IgD-negative memory B cell (primary cell): ENCODE measurements around the gene RAPGEF6. TPM values are rescaled to one million over a fixed set of nuclear protein-coding genes. Genes with fewer than 3 reads are reported as not detected.
"Not testable (repeated sequence)": the region's sequence is repeated elsewhere in the genome, so short reads cannot be mapped to it uniquely, and the experiment has no call there.

Source experiments
- H3K27ac Mint-ChIP-seq, 3 donors: one replicate each; pipeline ENCODE4 v1.8.0; 2020 to 2022; ENCODE audit warnings: mild to moderate bottlenecking in 3 of 3, mixed read lengths in 3 of 3, moderate library complexity in 1 of 3
- H3K27me3 Mint-ChIP-seq: one replicate; pipeline ENCODE4 v1.8.0; 2021; ENCODE audit warnings: mixed read lengths
- H3K36me3 Mint-ChIP-seq: one replicate; pipeline ENCODE4 v1.8.0; 2020; ENCODE audit warnings: mild to moderate bottlenecking, mixed read lengths
- H3K4me1 Mint-ChIP-seq, 3 donors: one replicate each; pipeline ENCODE4 v1.8.0; 2020 to 2022; ENCODE audit warnings: mixed read lengths in 3 of 3, mild to moderate bottlenecking in 1 of 3
- H3K4me3 Mint-ChIP-seq, 4 donors: one replicate each; pipeline ENCODE4 v1.8.0; 2020 to 2022; ENCODE audit warnings: mild to moderate bottlenecking in 4 of 4, mixed read lengths in 4 of 4, moderate library complexity in 3 of 4
- H3K9me3 Mint-ChIP-seq, 3 donors: one replicate each; pipeline ENCODE4 v1.8.0; 2020 to 2021; ENCODE audit warnings: mixed read lengths in 3 of 3, mild to moderate bottlenecking in 1 of 3
- polyA plus RNA-seq: library from polyadenylated mRNA; unstranded; fragments of 300-500 nt; fragmentation: Illumina TruSeq; gene quantifications from one replicate; pipeline ENCODE4 v1.2.3, GENCODE V29; 2021

The RAPGEF6 gene
- polyA plus RNA-seq, 1 donor from 2014 or later: 16.6 TPM

- peak overlapping the region in 1 of 4 donors; percentile 33 for H3K4me3 Mint-ChIP-seq
- peak overlapping the region in 2 of 3 donors; percentile 26 to 50 for H3K27ac Mint-ChIP-seq
- peaks cover 24% of the 10 kb centered on the region for H3K36me3 Mint-ChIP-seq
- H3K4me1 Mint-ChIP-seq: peaks cover 0 to 1% (median 0%) of the 10 kb centered on the region in 3 donors
- peaks cover 1 to 11% (median 4%) of the 10 kb centered on the region in 3 donors for H3K9me3 Mint-ChIP-seq
- no peaks in the 10 kb centered on the region for H3K27me3 Mint-ChIP-seq
These were observed 227.9 kb downstream of the RAPGEF6 start for GRCh38 chr5:131406975-131407638.

DNA sequence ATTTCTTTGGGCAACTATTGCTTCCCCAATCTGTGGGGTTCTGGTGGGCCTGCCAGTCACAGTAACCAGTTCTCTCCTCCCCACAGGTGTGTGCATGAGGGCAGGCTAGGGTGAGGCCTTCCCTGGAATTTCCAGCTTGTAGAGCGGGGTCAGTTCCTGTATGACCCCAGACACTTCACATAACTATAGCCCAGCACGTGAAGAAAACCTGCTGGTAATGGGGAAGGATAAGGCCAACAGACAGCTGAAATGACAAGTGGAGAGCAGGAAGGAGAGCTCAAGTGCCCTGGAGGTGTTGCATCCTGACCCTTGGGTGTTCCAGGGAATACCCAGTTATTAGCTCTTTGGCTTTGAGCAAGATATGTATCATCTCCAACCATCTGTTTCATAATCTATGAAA is 229.0 kb downstream of the RAPGEF6 start:
- peak overlapping the region in 2 of 3 donors; percentile 28 to 61 for H3K27ac Mint-ChIP-seq
- peaks cover 28% of the 10 kb centered on the region for H3K36me3 Mint-ChIP-seq
- H3K4me3 Mint-ChIP-seq: no peak overlapping the region
- H3K27me3 Mint-ChIP-seq: no peaks in the 10 kb centered on the region
- peaks cover 0 to 2% (median 0%) of the 10 kb centered on the region in 3 donors for H3K4me1 Mint-ChIP-seq
- peaks cover 1 to 11% (median 4%) of the 10 kb centered on the region in 3 donors for H3K9me3 Mint-ChIP-seq

GRCh38 chr5:131405674-131406073 is 229.4 kb downstream of the RAPGEF6 start:
- Mint-ChIP-seq H3K27ac (peak overlapping the region in 2 of 3 donors; percentile 28 to 61), H3K9me3 (peaks cover 1 to 11% (median 4%) of the 10 kb centered on the region in 3 donors), H3K36me3 (peaks cover 31% of the 10 kb centered on the region), H3K4me1 (peaks cover 2 to 3% (median 2%) of the 10 kb centered on the region in 3 donors), H3K27me3 (no peaks in the 10 kb centered on the region), H3K4me3 (no peak overlapping the region)

- Mint-ChIP-seq H3K4me3 (peak overlapping the region in 1 of 4 donors; percentile 10), H3K9me3 (peaks cover 0 to 11% (median 4%) of the 10 kb centered on the region in 3 donors), H3K27ac (peak overlapping the region in 2 of 3 donors; percentile 14 to 77), H3K27me3 (no peaks in the 10 kb centered on the region), H3K36me3 (peaks cover 29% of the 10 kb centered on the region), H3K4me1 (peaks cover 11 to 24% (median 17%) of the 10 kb centered on the region in 3 donors)
These were observed 234.4 kb downstream of the RAPGEF6 start for GRCh38 chr5:131400585-131400984.

DNA sequence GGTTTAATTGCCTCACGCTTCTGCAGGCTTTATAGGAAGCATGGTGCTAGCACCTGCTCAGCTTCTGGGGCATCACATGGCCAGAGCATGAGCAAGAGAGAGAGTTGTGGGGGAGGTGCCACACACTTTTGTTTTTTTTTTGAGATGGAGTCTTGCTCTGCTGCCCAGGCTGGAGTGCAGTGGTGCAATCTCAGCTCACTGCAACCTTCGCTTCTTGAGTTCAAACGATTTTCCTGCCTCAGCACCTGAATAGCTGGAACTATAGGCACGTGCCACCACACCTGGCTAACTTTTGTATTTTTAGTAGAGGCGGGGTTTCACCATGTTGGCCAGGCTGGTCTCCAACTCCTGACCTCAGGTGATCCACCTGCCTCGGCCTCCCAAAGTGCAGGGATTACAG is 236.0 kb downstream of the RAPGEF6 start:
- H3K27me3 Mint-ChIP-seq: not testable (repeated sequence)
- H3K9me3 Mint-ChIP-seq: peaks cover 0 to 11% (median 4%) of the 10 kb centered on the region in 3 donors
- H3K36me3 Mint-ChIP-seq: peaks cover 35% of the 10 kb centered on the region
- H3K4me1 Mint-ChIP-seq: peaks cover 17 to 35% (median 28%) of the 10 kb centered on the region in 3 donors
- H3K4me3 Mint-ChIP-seq: peak overlapping the region in 1 of 4 donors; percentile 18
- H3K27ac Mint-ChIP-seq: peak overlapping the region in 1 of 3 donors; percentile 64

DNA sequence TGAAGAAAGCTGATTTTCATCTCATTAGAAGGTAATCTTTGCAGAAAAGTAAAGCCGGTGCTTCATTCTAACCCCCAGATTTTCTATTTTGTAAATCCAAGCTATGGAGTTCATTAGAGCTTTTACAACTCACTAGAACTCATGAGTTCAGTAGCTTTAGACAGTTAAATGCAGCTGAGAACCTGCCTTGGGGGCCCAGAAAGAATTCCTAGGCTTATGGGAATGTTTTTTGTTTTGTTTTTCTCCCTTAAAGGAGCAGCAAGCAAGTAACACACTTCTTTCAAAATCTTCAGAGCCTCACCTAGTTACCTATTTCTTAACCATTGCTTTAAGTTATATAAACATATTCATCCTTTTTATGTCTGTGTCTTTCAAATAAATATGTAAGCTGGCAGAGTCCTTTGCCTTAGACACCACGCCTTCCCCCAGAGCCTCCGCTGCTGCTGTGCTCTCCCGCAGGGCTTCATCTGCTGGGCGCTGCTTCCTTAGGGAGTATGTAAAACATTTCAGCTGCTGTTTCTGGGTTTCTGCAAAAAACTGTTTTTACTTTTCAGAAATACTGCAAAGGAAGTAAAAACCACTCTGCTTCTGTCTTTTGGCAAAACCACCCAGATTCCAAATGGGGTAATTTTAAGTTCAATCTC is 238.3 kb downstream of the RAPGEF6 start:
- Mint-ChIP-seq H3K36me3 (peaks cover 27% of the 10 kb centered on the region), H3K27ac (peak overlapping the region; percentile 78 to 86 (median 80)), H3K27me3 (no peaks in the 10 kb centered on the region), H3K9me3 (no peaks in the 10 kb centered on the region), H3K4me1 (peaks cover 33 to 53% (median 50%) of the 10 kb centered on the region in 3 donors), H3K4me3 (peak overlapping the region in 1 of 4 donors; percentile 37)

DNA sequence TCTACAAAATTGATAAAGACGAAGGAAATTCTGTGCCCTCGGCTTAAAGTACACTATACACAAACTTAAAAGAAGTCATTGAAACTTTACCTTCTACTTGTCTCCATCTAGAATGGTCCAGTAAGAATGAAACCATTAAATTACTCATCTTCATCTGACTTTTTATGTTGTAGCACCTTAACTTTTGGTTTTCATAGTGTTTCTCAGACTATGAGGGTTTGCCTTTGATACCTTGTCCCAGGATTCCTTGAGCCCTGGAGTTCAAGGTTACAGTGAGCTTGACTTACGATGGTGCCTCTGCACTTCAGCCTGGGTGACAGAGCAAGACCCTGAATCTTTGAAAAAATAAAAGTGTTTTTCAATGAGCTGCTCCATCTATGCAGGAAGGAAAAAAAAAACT is 239.0 kb downstream of the RAPGEF6 start:
- H3K4me3 Mint-ChIP-seq: peak overlapping the region in 3 of 4 donors; percentile 4 to 39 (median 37)
- no peaks in the 10 kb centered on the region for H3K27me3 Mint-ChIP-seq
- peaks cover 25% of the 10 kb centered on the region for H3K36me3 Mint-ChIP-seq
- H3K9me3 Mint-ChIP-seq: no peaks in the 10 kb centered on the region
- peak overlapping the region; percentile 9 to 80 (median 78) for H3K27ac Mint-ChIP-seq
- peaks cover 33 to 53% (median 51%) of the 10 kb centered on the region in 3 donors for H3K4me1 Mint-ChIP-seq

DNA sequence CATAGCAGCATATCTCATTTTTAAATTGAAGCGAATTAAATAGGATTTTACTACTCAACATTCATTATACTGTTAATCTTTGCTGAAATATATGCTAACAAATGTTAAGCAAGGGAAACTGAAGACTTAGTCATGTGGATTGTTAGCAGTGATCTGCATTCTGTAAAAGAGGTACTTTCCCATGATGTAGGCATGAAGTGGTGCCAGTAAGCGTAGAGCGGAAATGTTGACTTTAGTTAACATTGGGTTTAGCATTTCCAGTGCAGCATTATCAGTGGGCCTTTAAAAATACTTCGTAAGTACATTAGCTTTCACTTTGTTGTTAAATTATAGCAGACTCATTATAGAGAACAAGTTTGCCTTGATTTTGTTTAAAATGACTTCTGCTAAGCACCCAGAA is 240.9 kb downstream of the RAPGEF6 start:
- Mint-ChIP-seq H3K4me3 (peak overlapping the region in 3 of 4 donors; percentile 4 to 70 (median 42)), H3K36me3 (peaks cover 21% of the 10 kb centered on the region), H3K27ac (peak overlapping the region; percentile 23 to 95 (median 90)), H3K9me3 (no peaks in the 10 kb centered on the region), H3K4me1 (peaks cover 38 to 58% (median 55%) of the 10 kb centered on the region in 3 donors), H3K27me3 (no peaks in the 10 kb centered on the region)

GRCh38 chr5:131393498-131393968 is 241.5 kb downstream of the RAPGEF6 start:
- Mint-ChIP-seq H3K36me3 (peaks cover 15% of the 10 kb centered on the region), H3K4me1 (peaks cover 39 to 58% (median 54%) of the 10 kb centered on the region in 3 donors), H3K27ac (peak overlapping the region; percentile 23 to 95 (median 95)), H3K27me3 (no peaks in the 10 kb centered on the region), H3K4me3 (peak overlapping the region in 3 of 4 donors; percentile 4 to 92 (median 20)), H3K9me3 (no peaks in the 10 kb centered on the region)

GRCh38 chr5:131392466-131393095 is 242.4 kb downstream of the RAPGEF6 start:
- Mint-ChIP-seq H3K27ac (peak overlapping the region; percentile 23 to 95 (median 95)), H3K36me3 (peaks cover 15% of the 10 kb centered on the region), H3K9me3 (no peaks in the 10 kb centered on the region), H3K4me1 (peaks cover 37 to 56% (median 49%) of the 10 kb centered on the region in 3 donors), H3K4me3 (peak overlapping the region in 2 of 4 donors; percentile 20 to 92), H3K27me3 (no peaks in the 10 kb centered on the region)

DNA sequence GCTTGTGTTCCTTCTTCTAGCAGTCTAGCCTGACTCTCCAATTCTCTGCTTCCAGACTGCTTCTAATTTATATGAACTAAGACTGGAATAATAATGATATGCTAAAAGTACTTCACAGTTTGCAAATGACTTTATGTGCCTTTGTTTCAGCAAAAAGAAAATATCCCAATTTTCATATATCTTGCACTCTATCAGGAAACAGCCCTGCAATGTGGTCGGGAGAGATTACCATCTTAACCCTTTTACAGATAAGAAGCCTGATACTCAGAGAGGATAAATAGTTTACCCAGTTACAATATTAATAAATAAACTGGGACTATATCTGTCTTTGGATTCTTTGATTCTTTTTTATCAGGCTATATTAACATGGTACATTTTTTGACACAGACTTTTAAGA is 245.2 kb downstream of the RAPGEF6 start:
- Mint-ChIP-seq H3K27me3 (no peaks in the 10 kb centered on the region), H3K4me1 (peaks cover 31 to 43% (median 39%) of the 10 kb centered on the region in 3 donors), H3K27ac (peak overlapping the region; percentile 63 to 91 (median 90)), H3K4me3 (no peak overlapping the region), H3K9me3 (no peaks in the 10 kb centered on the region), H3K36me3 (peaks cover 9% of the 10 kb centered on the region)

DNA sequence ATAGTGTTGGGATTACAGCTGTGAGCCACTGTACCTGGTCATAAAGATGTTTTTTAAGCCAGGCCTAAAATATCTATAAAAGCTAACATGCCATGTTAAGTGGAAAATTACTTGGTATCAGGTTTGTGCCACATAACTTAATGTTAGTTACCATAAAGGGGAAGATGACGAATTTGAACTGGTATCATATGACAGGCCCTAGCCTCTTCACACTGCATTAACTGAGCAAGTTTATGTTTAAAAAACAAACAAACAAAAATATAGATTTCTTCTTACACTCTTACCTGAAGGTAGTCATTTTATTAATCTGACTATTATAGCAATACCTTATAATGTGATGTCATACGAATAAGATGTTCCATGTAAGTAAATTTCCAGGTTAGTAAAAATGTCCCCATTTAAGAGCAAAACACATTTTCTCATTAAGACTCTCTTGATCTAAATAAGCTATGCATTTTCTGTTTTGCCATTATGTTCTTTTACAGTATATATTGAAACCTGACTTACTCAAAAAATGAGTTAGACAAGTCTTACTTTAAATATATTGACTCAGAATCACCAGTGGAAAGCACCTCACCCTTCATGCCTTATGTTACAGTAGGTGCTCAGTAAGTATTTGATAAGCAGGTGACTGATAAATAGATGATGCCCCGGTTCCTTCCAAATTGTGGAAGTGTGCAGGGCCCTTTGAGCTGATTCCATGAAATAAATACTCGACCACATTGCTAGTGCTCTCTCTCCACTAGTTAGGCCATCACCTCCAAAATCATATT is 245.7 kb downstream of the RAPGEF6 start:
- Mint-ChIP-seq H3K36me3 (peaks cover 8% of the 10 kb centered on the region), H3K9me3 (no peaks in the 10 kb centered on the region), H3K4me1 (peaks cover 32 to 42% (median 39%) of the 10 kb centered on the region in 3 donors), H3K4me3 (no peak overlapping the region), H3K27ac (peak overlapping the region; percentile 63 to 91 (median 90)), H3K27me3 (no peaks in the 10 kb centered on the region)

- Mint-ChIP-seq H3K36me3 (peaks cover 4% of the 10 kb centered on the region), H3K27ac (peak overlapping the region in 2 of 3 donors; percentile 48 to 84), H3K27me3 (no peaks in the 10 kb centered on the region), H3K9me3 (no peaks in the 10 kb centered on the region), H3K4me3 (peak overlapping the region in 1 of 4 donors; percentile 22), H3K4me1 (peaks cover 26 to 37% (median 27%) of the 10 kb centered on the region in 3 donors)
These were observed 247.8 kb downstream of the RAPGEF6 start for GRCh38 chr5:131387255-131387654.

DNA sequence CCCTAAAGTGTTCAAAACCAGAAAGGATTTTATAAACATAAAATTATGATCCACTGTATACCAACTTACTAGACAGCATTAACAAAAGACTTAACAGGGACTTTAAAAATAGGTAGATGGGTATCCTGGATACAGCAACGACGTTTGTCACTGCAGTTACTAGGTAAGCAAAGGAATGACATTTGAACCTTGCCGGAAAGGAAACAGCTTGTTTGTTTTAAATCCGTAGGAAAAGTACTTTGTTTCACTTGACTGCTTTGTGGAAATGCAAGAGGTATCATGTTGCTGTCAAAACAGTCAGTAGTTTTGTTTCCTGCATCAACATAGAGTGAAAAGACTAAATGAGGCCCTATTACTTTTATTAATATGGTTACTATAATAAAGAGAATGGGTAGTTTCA is 248.2 kb downstream of the RAPGEF6 start:
- Mint-ChIP-seq H3K9me3 (no peaks in the 10 kb centered on the region), H3K36me3 (peaks cover 4% of the 10 kb centered on the region), H3K27me3 (no peaks in the 10 kb centered on the region), H3K27ac (peak overlapping the region; percentile 48 to 84 (median 83)), H3K4me3 (no peak overlapping the region), H3K4me1 (peaks cover 25 to 37% (median 28%) of the 10 kb centered on the region in 3 donors)
